Tibial artery (tissue), 4 donors: ENCODE results near the gene GARNL3.
A peak's percentile ranks its signal among the peaks of the same experiment; 100 is the strongest.

ENCODE experiments used
- DNase-seq, 2 donors: peaks; one replicate each; pipeline ENCODE4 v3.0.0-alpha.2; 2019
- H3K27ac ChIP-seq, 2 donors: fragments of 200-600 bp; sonication (generic) in 1 of 2; 1 replicate in 1 of 2; 2 replicates in 1 of 2; pipeline ENCODE4 v1.5.1; 2018 to 2019; ENCODE audit warnings: mild to moderate bottlenecking in 1 of 2
- H3K27me3 ChIP-seq, 2 donors: fragments of 200-600 bp; sonication (generic) in 1 of 2; one replicate each; pipeline versions ENCODE4 v1.5.1 to v1.6.0; 2016 to 2019
- H3K36me3 ChIP-seq, 3 donors: fragments of 200-600 bp; sonication (generic) in 2 of 3; one replicate each; pipeline ENCODE4 v1.5.1; 2016 to 2019; ENCODE audit warnings: mild to moderate bottlenecking in 2 of 3
- H3K4me1 ChIP-seq, 4 donors: fragments of 200-600 bp; sonication (generic) in 2 of 4; 1 replicate in 3 of 4; 2 replicates in 1 of 4; pipeline ENCODE4 v1.5.1; 2016 to 2019
- H3K4me3 ChIP-seq, 2 donors: fragments of 200-600 bp; sonication (generic) in 1 of 2; 1 replicate in 1 of 2; 2 replicates in 1 of 2; pipeline ENCODE4 v1.5.1; 2018 to 2019; ENCODE audit warnings: mild to moderate bottlenecking in 2 of 2
- H3K9me3 ChIP-seq, 3 donors: fragments of 200-600 bp; sonication (generic) in 1 of 3; one replicate each; pipeline ENCODE4 v1.5.1; 2016 to 2019
- intact Hi-C: fragments of 100-400 bp; cut with DNase I; formaldehyde crosslinking; loops from one replicate; pipeline ENCODE4 v1.15.0; 2023; ENCODE audit warnings: low total_unique reads
- TF ChIP-seq, protein P1 (sequence below), 2 experiments: fragments of 200-600 bp in 1 of 2; fragments of 450-650 bp in 1 of 2; IDR thresholded peaks; one replicate each; pipeline ENCODE4 v1.5.1; 2017 to 2019; ENCODE audit warnings: antibody characterized with exemption in 2 of 2, mild to moderate bottlenecking in 1 of 2, moderate library complexity in 1 of 2

GARNL3 gene

DNA sequence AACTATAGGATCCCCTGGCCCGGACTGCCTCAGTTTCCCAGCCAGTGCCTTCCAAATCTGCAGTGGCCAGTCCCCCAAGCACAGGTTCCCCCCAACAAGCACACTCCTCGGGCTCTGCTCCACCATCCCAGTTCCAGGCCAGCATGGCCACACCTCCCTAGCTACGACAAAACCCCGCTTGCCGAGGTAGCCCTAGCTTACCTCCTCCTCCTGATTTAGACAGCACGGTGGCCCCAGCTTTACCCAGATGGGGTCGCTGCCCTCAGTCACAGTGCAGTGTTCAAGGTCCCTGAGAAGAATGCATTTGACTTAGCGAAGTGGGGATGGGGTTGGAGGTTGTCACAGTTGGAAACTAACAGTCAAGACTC is 40.8 kb upstream of the GARNL3 start:
- DNase-seq, result peak; percentile 41 to 73
- TF ChIP-seq, protein P1, sequence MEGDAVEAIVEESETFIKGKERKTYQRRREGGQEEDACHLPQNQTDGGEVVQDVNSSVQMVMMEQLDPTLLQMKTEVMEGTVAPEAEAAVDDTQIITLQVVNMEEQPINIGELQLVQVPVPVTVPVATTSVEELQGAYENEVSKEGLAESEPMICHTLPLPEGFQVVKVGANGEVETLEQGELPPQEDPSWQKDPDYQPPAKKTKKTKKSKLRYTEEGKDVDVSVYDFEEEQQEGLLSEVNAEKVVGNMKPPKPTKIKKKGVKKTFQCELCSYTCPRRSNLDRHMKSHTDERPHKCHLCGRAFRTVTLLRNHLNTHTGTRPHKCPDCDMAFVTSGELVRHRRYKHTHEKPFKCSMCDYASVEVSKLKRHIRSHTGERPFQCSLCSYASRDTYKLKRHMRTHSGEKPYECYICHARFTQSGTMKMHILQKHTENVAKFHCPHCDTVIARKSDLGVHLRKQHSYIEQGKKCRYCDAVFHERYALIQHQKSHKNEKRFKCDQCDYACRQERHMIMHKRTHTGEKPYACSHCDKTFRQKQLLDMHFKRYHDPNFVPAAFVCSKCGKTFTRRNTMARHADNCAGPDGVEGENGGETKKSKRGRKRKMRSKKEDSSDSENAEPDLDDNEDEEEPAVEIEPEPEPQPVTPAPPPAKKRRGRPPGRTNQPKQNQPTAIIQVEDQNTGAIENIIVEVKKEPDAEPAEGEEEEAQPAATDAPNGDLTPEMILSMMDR (IDR thresholded peaks at IDR 0.05), result no peak
- Histone ChIP-seq H3K4me3 (peak overlapping the region; percentile 90 to 95), H3K27me3 (no peaks in the 10 kb centered on the region), H3K9me3 (no peaks in the 10 kb centered on the region), H3K36me3 (no peaks in the 10 kb centered on the region), H3K4me1 (peaks cover 0 to 43% (median 16%) of the 10 kb centered on the region in 4 donors), H3K27ac (peak overlapping the region; percentile 81 to 89)
- intact Hi-C loops, result loop anchor here (10.0 kb wide), 1 partner anchor 121 kb away; no protein-coding TSS in a partner anchor

- Histone ChIP-seq H3K27ac (peak overlapping the region; percentile 81 to 89), H3K36me3 (no peaks in the 10 kb centered on the region), H3K4me3 (peak overlapping the region; percentile 90 to 95), H3K27me3 (no peaks in the 10 kb centered on the region), H3K9me3 (no peaks in the 10 kb centered on the region), H3K4me1 (peaks cover 0 to 49% (median 19%) of the 10 kb centered on the region in 4 donors)
- TF ChIP-seq, protein P1 (IDR thresholded peaks at IDR 0.05), result peak; percentile 33 to 42
- DNase-seq, result peak; percentile 93 to 97
- intact Hi-C loops, result loop anchor here (10.0 kb wide), 1 partner anchor 120 kb away; no protein-coding TSS in a partner anchor
Measured at GRCh38 chr9:127224178-127224882, 40.2 kb upstream of the GARNL3 start.

GRCh38 chr9:127224883-127225739 is 39.5 kb upstream of the GARNL3 start:
- Histone ChIP-seq H3K4me3 (peak overlapping the region; percentile 90 to 95), H3K4me1 (peaks cover 0 to 57% (median 23%) of the 10 kb centered on the region in 4 donors), H3K9me3 (no peaks in the 10 kb centered on the region), H3K36me3 (no peaks in the 10 kb centered on the region), H3K27me3 (no peaks in the 10 kb centered on the region), H3K27ac (peak overlapping the region; percentile 89 to 91)
- intact Hi-C loops, result loop anchor here (10.0 kb wide), 1 partner anchor 120 kb away; no protein-coding TSS in a partner anchor
- peak; percentile 98 to 99 for DNase-seq
- TF ChIP-seq, protein P1 (IDR thresholded peaks at IDR 0.05), result no peak

GRCh38 chr9:127225801-127226625 is 38.6 kb upstream of the GARNL3 start:
- no peaks in the 10 kb centered on the region for H3K9me3 ChIP-seq
- peak; percentile 52 to 85 for DNase-seq
- intact Hi-C loops, result loop anchor here (10.0 kb wide), 1 partner anchor 119 kb away; no protein-coding TSS in a partner anchor
- peak overlapping the region; percentile 82 to 91 for H3K27ac ChIP-seq
- peak overlapping the region; percentile 90 to 95 for H3K4me3 ChIP-seq
- no peaks in the 10 kb centered on the region for H3K27me3 ChIP-seq
- no peaks in the 10 kb centered on the region for H3K36me3 ChIP-seq
- TF ChIP-seq, protein P1 (IDR thresholded peaks at IDR 0.05), result no peak
- H3K4me1 ChIP-seq, result peaks cover 0 to 64% (median 27%) of the 10 kb centered on the region in 4 donors
